ENCODE results near the gene PPP3R1. TPM values are rescaled to one million over a fixed set of nuclear protein-coding genes. Genes with fewer than 3 reads are reported as not detected.
A peak's percentile ranks its signal among the peaks of the same experiment; 100 is the strongest.

The PPP3R1 gene
- polyA plus RNA-seq, 1 donor (not counting 4 experiments of a cell fraction or from before 2014, with no cell fraction given) = 21.6 TPM

DNA sequence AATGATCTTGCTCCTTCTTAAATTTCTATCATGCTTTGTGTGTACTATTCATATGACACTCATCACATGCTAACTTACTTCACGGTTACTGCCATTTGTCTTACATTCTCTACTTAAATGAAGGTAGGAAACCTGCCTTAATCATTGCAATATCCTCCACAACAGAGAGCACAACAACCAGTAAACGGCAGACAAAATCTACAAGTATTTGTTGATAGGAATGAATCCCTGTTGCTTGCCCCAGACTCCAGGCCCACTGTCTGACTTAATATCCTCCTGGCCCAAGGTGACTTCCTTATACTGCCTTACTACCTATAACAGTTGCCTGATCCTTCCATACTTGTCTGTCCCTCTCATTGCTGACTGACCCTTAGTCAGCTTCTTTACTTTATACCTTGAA lies 3.5 kb downstream of the PPP3R1 start:
- peak overlapping the region; percentile 45 for H3K27ac ChIP-seq (ENCODE audit: control insufficient read depth, insufficient read depth, low read length)
- no peak for DNase-seq (ENCODE audit: low read depth, low spot score)
- dilution Hi-C loops (cut with MboI; ENCODE audit: extremely low pct_ligation_motif_present, low sequenced_read_pairs) = no loop called here
- peaks cover 32% of the 10 kb centered on the region for H4K20me1 ChIP-seq (ENCODE audit: control insufficient read depth, extremely low read depth, insufficient read depth, low read length)
- no peak for FAIRE-seq
- H3K79me2 ChIP-seq (ENCODE audit: control insufficient read depth, insufficient read depth, low read length) = peaks cover 78% of the 10 kb centered on the region
- TF ChIP-seq, protein P1, sequence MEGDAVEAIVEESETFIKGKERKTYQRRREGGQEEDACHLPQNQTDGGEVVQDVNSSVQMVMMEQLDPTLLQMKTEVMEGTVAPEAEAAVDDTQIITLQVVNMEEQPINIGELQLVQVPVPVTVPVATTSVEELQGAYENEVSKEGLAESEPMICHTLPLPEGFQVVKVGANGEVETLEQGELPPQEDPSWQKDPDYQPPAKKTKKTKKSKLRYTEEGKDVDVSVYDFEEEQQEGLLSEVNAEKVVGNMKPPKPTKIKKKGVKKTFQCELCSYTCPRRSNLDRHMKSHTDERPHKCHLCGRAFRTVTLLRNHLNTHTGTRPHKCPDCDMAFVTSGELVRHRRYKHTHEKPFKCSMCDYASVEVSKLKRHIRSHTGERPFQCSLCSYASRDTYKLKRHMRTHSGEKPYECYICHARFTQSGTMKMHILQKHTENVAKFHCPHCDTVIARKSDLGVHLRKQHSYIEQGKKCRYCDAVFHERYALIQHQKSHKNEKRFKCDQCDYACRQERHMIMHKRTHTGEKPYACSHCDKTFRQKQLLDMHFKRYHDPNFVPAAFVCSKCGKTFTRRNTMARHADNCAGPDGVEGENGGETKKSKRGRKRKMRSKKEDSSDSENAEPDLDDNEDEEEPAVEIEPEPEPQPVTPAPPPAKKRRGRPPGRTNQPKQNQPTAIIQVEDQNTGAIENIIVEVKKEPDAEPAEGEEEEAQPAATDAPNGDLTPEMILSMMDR (optimal IDR thresholded peaks at IDR 0.05 in 1 of 3, IDR thresholded peaks at IDR 0.05 in 1 of 3, conservative IDR thresholded peaks at IDR 0.05 in 1 of 3; ENCODE audit: extremely low read depth in 1 of 3, insufficient read depth in 2 of 3, low read length in 3 of 3) = no peak
- no peak for TF ChIP-seq EZH2 (IDR thresholded peaks at IDR 0.05; ENCODE audit: low read length)
- H3K27me3 ChIP-seq (ENCODE audit: control insufficient read depth, extremely low read depth, insufficient read depth, low read length) = no peaks in the 10 kb centered on the region
- H3K9ac ChIP-seq (ENCODE audit: control insufficient read depth, extremely low read depth, insufficient read depth, low read length) = peak overlapping the region; percentile 7
- H2AFZ ChIP-seq (ENCODE audit: control insufficient read depth, low read length) = no peak overlapping the region
- peak overlapping the region in 1 of 3 experiments; percentile 16 for H3K4me3 ChIP-seq (ENCODE audit: control insufficient read depth in 2 of 3, extremely low read depth in 1 of 3, insufficient read depth in 2 of 3, low read depth in 1 of 3, low read length in 3 of 3)
- H3K4me1 ChIP-seq (ENCODE audit: control insufficient read depth, extremely low read depth, insufficient read depth, low read length) = peaks cover 20% of the 10 kb centered on the region
- H3K36me3 ChIP-seq (ENCODE audit: control insufficient read depth in 2 of 2, extremely low read depth in 1 of 2, insufficient read depth in 2 of 2, low read length in 2 of 2) = peaks cover 0 to 5% of the 10 kb centered on the region in 2 experiments
- peaks cover 2% of the 10 kb centered on the region for H3K9me1 ChIP-seq (ENCODE audit: control insufficient read depth, extremely low read depth, insufficient read depth, low read length)
- H3K9me3 ChIP-seq (ENCODE audit: control insufficient read depth, low read depth, low read length) = no peaks in the 10 kb centered on the region
- H3K4me2 ChIP-seq (ENCODE audit: control insufficient read depth, extremely low read depth, insufficient read depth, low read depth, low read length) = peak overlapping the region; percentile 49

DNA sequence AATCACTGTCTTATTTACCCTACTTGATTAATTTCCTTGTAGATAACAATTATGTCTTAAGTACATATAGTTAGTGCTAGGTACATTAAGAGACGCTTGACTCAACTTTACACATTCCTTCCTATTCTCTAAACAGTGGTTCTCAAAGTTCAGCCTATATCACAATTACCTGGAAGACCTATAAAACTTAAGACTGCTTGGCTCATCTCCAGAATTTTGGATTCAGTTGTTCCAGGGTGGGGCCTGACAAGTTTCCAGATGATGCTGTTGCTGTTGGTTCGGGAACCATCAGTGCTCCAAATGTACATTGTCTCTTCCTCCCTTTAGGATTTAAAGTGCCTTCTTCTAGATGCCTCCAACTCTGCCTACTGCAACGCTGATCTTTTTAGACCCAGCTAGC lies 4.0 kb downstream of the PPP3R1 start:
- Histone ChIP-seq H3K4me3 (ENCODE audit: control insufficient read depth in 2 of 3, extremely low read depth in 1 of 3, insufficient read depth in 2 of 3, low read depth in 1 of 3, low read length in 3 of 3) (no peak overlapping the region), H3K27ac (ENCODE audit: control insufficient read depth, insufficient read depth, low read length) (no peak overlapping the region), H3K9ac (ENCODE audit: control insufficient read depth, extremely low read depth, insufficient read depth, low read length) (no peak overlapping the region), H3K79me2 (ENCODE audit: control insufficient read depth, insufficient read depth, low read length) (peaks cover 82% of the 10 kb centered on the region), H4K20me1 (ENCODE audit: control insufficient read depth, extremely low read depth, insufficient read depth, low read length) (peaks cover 32% of the 10 kb centered on the region), H3K4me2 (ENCODE audit: control insufficient read depth, extremely low read depth, insufficient read depth, low read depth, low read length) (peak overlapping the region; percentile 49), H3K36me3 (ENCODE audit: control insufficient read depth in 2 of 2, extremely low read depth in 1 of 2, insufficient read depth in 2 of 2, low read length in 2 of 2) (peaks cover 0 to 5% of the 10 kb centered on the region in 2 experiments), H3K27me3 (ENCODE audit: control insufficient read depth, extremely low read depth, insufficient read depth, low read length) (no peaks in the 10 kb centered on the region), H3K9me1 (ENCODE audit: control insufficient read depth, extremely low read depth, insufficient read depth, low read length) (peaks cover 2% of the 10 kb centered on the region), H2AFZ (ENCODE audit: control insufficient read depth, low read length) (no peak overlapping the region), H3K4me1 (ENCODE audit: control insufficient read depth, extremely low read depth, insufficient read depth, low read length) (peaks cover 20% of the 10 kb centered on the region), H3K9me3 (ENCODE audit: control insufficient read depth, low read depth, low read length) (no peaks in the 10 kb centered on the region)
- FAIRE-seq (no peak), DNase-seq (ENCODE audit: low read depth, low spot score) (no peak)
- dilution Hi-C loops (cut with MboI; ENCODE audit: extremely low pct_ligation_motif_present, low sequenced_read_pairs) = no loop called here
- no peak for TF ChIP-seq EZH2 (IDR thresholded peaks at IDR 0.05; ENCODE audit: low read length)
- TF ChIP-seq, protein P1 (optimal IDR thresholded peaks at IDR 0.05 in 1 of 3, IDR thresholded peaks at IDR 0.05 in 1 of 3, conservative IDR thresholded peaks at IDR 0.05 in 1 of 3; ENCODE audit: extremely low read depth in 1 of 3, insufficient read depth in 2 of 3, low read length in 3 of 3) = no peak

All from keratinocyte (primary cell).